A549 treated with ZK216348 at 1 μM for 4 hours (cell line): Measurements from ENCODE around the gene PHLDB3. TPM values are rescaled to one million over a fixed set of nuclear protein-coding genes. Genes with fewer than 3 reads are reported as not detected.

Experiments
- total RNA-seq: library from RNA; stranded (reverse); fragments of 200-300 nt; extraction: Qiagen RNA extraction; gene quantifications from 5 replicates; pipeline ENCODE4 v1.2.3, GENCODE V29; 2022; ENCODE audit warnings: low read depth

The PHLDB3 gene
- 8.3 to 11.9 TPM (median 11.1 TPM) in 5 replicates for total RNA-seq

DNA sequence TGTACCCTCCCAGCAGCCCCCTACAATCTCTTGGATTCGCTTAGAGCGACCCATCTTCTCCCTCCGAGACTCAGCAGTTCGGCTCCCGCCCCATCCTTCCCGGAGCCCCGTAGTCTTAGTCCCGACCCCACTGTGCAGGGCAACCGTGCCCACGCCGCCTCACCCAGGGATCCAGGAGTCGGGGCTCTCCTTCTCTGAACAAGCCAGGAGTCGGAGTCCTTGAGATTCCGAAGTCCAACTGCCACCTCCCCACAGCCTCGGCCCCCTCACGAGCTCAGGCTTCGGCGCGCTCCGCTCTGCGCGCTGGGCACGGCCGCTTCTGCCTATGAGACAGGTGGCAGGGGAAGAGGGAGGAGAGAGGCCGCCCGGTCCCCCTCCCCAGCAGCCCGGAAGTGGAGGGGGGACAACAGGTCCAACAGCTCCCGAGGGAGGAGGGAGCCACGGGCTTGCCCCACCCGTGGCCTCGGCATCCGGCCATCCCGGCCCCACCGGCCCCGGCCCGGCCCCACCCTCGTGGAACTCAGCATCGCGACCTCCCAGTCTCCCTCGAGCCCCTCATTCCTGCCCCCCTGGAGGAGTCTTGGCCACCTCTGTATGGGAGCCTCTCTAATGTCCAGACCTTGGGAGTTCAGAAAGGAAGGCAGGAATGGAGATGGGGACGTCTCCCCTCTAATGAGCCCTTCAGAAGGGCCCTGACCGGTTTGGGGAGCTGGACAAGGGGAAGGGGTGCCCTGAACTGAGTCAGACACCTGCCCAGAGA is at the start of gene PHLDB3:
Gene PHLDB3, minus strand, starts transcription at position 321 of the 760 bp plus-strand sequence. CDS start 628 bp downstream, outside the sequence.

DNA sequence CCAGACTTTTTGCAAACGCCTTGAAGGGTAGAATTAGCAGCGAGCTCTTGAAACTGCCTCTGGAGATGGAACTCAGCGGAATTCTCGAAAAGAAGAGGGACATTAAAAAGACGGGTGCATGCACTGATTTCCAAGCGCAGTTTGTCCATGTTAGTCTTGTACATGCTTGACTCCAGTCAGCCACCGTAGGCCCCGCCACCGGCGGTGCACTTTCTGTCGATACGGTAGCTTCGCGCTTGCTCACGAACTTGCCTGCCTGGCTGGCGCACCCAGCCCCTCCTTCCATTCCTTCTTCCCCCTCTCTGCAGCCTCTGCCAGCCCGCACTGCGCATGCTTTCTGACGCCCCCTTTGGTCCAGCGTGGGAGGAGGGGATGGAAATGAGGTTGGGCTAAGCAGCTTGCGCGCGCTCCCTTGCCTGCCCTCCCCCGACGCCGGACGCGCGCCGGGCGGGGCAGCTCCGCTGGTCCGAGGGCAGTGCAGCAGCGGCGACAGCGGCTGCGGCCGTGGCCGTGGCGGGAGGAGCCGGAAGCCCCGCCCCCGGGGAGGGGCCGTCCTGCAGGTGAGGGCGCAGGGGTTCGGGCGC is 28.5 kb upstream of the PHLDB3 start, which contains the start of gene ZNF575:
Gene ZNF575, plus strand, starts transcription at position 227 of the 584 bp plus-strand sequence. CDS start 1,235 bp downstream, outside the sequence.

DNA sequence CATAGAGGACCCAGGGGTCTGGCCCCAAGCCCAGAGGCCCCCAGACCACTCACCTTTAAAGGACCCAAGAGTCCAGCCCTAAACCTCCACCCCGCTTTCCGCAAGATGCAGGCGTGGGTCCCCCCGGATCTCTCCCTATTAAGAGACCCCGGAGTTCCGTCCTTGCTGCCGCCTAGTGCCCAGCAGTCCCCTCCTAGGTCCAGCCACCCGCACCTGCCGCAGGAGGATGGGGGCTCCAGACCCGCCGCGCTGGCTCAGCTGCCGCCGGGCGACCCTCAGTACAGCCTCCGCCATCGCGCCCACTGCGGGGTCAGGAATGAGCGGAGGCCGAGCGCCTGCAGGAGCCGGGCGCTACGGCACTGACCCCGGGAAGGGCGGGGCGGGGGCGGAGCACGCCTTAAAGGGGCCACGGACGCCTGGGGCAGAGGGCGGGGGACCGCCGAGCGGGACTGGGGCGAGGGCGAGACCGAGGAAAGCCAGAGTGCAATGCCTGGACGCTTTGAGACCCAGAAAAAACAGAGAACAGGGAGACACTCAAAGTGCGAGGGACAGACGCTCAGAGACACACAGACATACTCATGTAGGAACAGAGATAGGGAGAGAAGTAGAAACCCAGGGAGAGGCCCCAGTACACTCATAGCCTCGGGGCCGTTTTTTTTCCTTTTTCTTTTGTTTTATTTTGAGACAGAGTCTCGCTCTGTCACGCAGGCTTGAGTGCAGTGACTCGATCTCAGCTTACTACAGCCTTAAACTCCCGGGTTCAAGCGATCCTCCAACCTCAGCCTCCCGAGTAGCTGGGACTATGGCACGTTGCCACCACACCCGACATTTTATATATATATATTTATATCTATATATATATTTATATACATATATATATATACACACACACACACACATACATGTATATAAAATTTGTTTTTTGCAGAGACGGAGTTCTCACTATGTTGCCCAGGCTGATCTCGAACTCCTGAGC is 22.6 kb upstream of the PHLDB3 start, which contains the start of gene ETHE1:
Gene ETHE1, minus strand, starts transcription at position 318 of the 976 bp plus-strand sequence. Its CDS starts 24 bp downstream, at position 294.

DNA sequence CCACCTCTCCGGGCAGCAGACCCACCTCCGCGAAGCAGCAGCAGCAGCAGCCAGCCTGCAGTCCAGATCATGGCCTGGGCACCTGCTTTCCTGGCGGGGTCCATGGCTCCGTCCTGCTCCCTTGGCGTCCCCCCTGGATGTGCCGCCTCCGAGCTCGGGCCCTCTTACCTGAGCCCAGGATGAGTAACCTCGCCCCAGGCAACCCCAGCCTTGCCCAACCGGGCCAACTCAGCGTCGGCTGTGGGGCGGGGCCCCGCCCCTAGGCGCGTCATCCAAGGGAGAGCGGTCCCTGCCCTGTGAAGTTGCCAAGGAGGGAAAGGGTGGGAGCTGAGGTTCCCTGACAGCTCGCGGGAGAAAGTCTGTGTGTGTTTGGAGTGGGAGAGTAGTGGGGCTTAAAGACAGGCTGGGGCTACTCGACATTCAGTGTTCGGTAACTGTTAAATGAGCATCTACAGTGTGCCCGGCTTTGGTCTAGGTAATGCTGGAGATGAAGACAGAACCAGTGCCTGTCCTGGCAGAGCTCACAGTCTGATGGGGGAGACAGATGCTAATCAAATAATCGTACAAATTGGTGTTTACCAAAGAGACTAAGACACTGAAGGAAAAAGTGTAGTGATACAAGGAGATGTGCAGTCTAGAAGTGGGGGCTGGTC is 39.0 kb downstream of the PHLDB3 start, which contains the start of gene LYPD3:
Gene LYPD3, minus strand, starts transcription at position 141 of the 653 bp plus-strand sequence. Its CDS starts 37 bp downstream, at position 104.

Other genes starting within 250 kb of the PHLDB3 start
- gene PSG9, start 235.2 kb downstream of the PHLDB3 start, total RNA-seq, result 0.12 to 0.47 TPM (median 0.20 TPM) in 4 of 5 replicates, not detected in the other
- gene CD177, start 151.1 kb downstream of the PHLDB3 start, total RNA-seq, result 0.08 to 0.20 TPM (median 0.13 TPM) in 5 replicates
- not detected in 5 replicates for gene TEX101, start 89.9 kb downstream of the PHLDB3 start, total RNA-seq
- 0.24 to 0.58 TPM (median 0.42 TPM) in 5 replicates for gene LYPD3, start 39.1 kb downstream of the PHLDB3 start, total RNA-seq
- gene ETHE1, start 22.5 kb upstream of the PHLDB3 start, total RNA-seq, result 39.1 to 54.4 TPM (median 49.1 TPM) in 5 replicates
- 1.0 to 3.4 TPM (median 2.4 TPM) in 5 replicates for gene ZNF575, start 28.4 kb upstream of the PHLDB3 start, total RNA-seq
- gene XRCC1, start 70.8 kb upstream of the PHLDB3 start, total RNA-seq, result 27.1 to 32.0 TPM (median 28.8 TPM) in 5 replicates
- gene PINLYP, start 71.1 kb upstream of the PHLDB3 start, total RNA-seq, result 0.18 to 0.40 TPM (median 0.32 TPM) in 4 of 5 replicates, not detected in the other
- 5.0 to 7.1 TPM (median 5.2 TPM) in 5 replicates for gene IRGQ, start 91.4 kb upstream of the PHLDB3 start, total RNA-seq
- 12.5 to 21.0 TPM (median 19.4 TPM) in 5 replicates for gene ZNF576, start 91.8 kb upstream of the PHLDB3 start, total RNA-seq
- 0.93 to 1.4 TPM (median 0.98 TPM) in 5 replicates for gene SRRM5, start 107.3 kb upstream of the PHLDB3 start, total RNA-seq
- 36.6 to 68.4 TPM (median 61.1 TPM) in 5 replicates for gene ZNF428, start 114.9 kb upstream of the PHLDB3 start, total RNA-seq
- 5.0 to 10.7 TPM (median 9.0 TPM) in 5 replicates for gene CADM4, start 135.1 kb upstream of the PHLDB3 start, total RNA-seq
- gene PLAUR, start 165.4 kb upstream of the PHLDB3 start, total RNA-seq, result 62.1 to 88.0 TPM (median 78.0 TPM) in 5 replicates
- gene IRGC, start 211.3 kb upstream of the PHLDB3 start, total RNA-seq, result not detected in 5 replicates